ENCODE measurements around the gene ARMC12.

DNA sequence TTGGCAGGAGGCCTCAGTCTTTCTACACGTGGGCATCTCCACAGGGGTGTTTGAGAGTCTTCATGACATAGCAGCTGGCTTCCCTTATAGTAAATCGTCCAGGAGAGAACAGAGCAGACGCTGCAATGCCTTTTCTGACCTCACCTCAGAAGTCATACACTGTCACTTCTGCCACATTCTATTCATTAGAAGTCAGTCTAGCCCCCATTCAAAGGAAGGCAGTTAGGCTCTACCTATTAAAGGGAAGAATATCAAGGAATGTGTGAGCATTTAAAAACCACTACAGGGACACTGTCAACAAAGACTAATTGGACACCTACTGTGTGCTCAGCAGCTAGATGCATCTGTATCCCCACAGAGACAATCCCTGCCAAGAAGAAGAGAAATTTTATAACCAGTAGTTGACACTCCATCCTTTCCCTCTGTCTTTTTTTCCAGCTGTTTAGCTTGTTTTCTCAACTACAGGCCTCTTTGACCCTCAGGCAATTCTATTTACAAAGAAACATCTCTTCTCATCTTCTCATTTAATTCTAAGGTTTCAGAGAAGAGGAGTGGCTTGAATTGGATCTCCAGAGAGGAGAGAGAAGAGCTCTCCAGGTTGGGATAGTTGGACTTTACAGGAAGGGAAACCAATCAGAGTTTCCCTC is 18.6 kb downstream of the ARMC12 start:
- TF ChIP-seq, protein P1, sequence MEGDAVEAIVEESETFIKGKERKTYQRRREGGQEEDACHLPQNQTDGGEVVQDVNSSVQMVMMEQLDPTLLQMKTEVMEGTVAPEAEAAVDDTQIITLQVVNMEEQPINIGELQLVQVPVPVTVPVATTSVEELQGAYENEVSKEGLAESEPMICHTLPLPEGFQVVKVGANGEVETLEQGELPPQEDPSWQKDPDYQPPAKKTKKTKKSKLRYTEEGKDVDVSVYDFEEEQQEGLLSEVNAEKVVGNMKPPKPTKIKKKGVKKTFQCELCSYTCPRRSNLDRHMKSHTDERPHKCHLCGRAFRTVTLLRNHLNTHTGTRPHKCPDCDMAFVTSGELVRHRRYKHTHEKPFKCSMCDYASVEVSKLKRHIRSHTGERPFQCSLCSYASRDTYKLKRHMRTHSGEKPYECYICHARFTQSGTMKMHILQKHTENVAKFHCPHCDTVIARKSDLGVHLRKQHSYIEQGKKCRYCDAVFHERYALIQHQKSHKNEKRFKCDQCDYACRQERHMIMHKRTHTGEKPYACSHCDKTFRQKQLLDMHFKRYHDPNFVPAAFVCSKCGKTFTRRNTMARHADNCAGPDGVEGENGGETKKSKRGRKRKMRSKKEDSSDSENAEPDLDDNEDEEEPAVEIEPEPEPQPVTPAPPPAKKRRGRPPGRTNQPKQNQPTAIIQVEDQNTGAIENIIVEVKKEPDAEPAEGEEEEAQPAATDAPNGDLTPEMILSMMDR (IDR thresholded peaks at IDR 0.05) = no peak
- TF ChIP-seq POLR2A (IDR thresholded peaks at IDR 0.05) = no peak

Measured in uterus (tissue), 2 donors.